Uterus (tissue), 2 donors: ENCODE data around the gene NME2.
"Not testable (repeated sequence)": the region's sequence is repeated elsewhere in the genome, so short reads cannot be mapped to it uniquely, and the experiment has no call there.

Experiments
- POLR2A ChIP-seq, 2 donors: fragments of 450-650 bp; IDR thresholded peaks; one replicate each; pipeline ENCODE4 v1.6.1; 2016; ENCODE audit warnings: antibody characterized with exemption in 2 of 2, mild to moderate bottlenecking in 1 of 2, moderate library complexity in 1 of 2
- TF ChIP-seq, protein P1 (sequence below), 4 experiments: fragments of 200-600 bp in 2 of 4; fragments of 450-650 bp in 2 of 4; sonication (generic) in 2 of 4; IDR thresholded peaks; one replicate each; pipeline ENCODE4 v1.5.1; 2016 to 2019; ENCODE audit warnings: antibody characterized with exemption in 4 of 4, mild to moderate bottlenecking in 2 of 4, moderate library complexity in 1 of 4

DNA sequence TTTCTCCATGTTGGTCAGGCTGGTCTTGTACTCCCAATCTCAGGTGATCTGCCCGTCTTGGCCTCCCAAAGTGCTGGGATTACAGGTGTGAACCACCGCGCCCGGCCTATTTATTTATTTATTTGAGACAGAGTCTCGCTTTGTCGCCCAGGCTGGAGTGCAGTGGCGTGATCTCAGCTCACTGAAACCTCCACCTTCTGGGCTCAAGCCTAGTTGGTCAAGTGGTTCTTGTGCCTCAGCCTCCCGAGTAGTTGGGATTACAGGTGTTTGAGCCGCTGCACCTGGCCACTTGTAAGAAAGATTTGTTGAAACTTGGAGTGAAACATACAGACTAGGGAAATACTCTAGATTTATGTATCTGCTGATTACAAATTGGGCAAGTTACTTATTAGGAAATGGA, 5.8 kb downstream of the NME2 start:
- TF ChIP-seq, protein P1, sequence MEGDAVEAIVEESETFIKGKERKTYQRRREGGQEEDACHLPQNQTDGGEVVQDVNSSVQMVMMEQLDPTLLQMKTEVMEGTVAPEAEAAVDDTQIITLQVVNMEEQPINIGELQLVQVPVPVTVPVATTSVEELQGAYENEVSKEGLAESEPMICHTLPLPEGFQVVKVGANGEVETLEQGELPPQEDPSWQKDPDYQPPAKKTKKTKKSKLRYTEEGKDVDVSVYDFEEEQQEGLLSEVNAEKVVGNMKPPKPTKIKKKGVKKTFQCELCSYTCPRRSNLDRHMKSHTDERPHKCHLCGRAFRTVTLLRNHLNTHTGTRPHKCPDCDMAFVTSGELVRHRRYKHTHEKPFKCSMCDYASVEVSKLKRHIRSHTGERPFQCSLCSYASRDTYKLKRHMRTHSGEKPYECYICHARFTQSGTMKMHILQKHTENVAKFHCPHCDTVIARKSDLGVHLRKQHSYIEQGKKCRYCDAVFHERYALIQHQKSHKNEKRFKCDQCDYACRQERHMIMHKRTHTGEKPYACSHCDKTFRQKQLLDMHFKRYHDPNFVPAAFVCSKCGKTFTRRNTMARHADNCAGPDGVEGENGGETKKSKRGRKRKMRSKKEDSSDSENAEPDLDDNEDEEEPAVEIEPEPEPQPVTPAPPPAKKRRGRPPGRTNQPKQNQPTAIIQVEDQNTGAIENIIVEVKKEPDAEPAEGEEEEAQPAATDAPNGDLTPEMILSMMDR (IDR thresholded peaks at IDR 0.05) = not testable (repeated sequence)
- TF ChIP-seq POLR2A (IDR thresholded peaks at IDR 0.05) = not testable (repeated sequence)
